Stimulated activated CD8-positive, alpha-beta memory T cell treated with anti-CD3 and anti-CD28 coated beads, Interleukin-2, amount 100 ng/mL, for 1 hour (primary cell): ENCODE data around the gene PTCRA.
"Not testable (repeated sequence)": the region's sequence is repeated elsewhere in the genome, so short reads cannot be mapped to it uniquely, and the experiment has no call there.

Experiments
- DNase-seq, 2 donors: peaks; one replicate each; pipeline ENCODE4 v3.0.0-alpha.2; 2020; ENCODE audit warnings: low read depth in 2 of 2

The PTCRA gene

DNA sequence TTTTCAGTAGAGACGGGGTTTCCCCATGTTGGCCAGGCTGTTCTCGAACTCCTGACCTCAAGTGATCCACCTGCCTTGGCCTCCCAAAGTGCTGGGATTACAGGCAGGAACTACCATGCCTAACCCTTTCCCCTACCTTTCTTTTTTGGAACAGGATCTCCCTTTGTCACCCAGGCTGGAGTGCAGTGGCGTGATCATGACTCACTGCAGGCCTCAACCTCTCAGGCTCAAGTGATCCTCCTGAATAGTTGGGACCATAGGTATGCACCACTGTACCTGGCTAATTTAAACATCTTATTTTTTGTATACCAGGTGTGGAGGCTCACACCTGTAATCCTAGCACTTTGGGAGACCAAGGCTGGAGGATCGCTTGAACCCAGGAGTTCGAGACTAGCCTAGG lies 25.5 kb downstream of the PTCRA start:
- not testable (repeated sequence) for DNase-seq

DNA sequence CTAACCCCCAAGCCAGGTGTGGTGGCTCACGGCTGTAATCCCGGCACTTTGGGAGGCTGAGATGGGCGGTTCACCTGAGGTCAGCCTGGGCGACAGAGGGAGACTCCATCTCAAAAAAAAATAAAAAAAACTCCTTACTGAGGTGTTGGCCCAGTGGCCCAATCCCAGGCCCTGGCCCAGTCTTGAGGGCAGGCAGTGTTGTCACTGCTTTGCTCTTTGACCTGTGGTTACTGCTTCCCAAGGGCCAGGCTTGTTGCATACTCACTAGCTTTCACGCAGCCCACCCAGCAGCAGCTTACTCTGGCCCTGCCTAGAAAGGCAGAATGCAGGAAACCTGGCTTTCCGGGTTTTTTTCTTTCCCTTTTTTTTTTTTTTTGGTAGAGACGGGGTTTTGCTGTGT lies 26.6 kb downstream of the PTCRA start:
- no peak for DNase-seq

DNA sequence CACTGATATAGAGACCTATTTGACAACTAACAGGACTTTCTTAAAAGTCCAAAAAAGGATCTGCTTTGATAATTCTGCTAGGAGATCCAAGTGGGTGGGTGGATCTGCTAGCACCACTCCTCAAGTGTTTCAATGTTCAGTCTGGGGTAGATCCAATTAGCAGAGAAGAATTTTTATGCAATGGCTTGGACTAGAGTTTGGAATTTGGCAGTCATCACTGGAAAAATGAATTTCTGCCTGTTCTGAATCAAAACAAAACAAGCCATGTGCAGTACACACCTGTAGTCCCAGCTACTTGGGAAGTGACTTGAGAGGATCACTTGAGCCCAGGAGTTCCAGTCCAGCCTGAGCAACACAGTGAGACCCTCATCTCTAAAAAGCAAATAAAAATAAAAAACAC lies 32.1 kb downstream of the PTCRA start:
- DNase-seq = no peak

DNA sequence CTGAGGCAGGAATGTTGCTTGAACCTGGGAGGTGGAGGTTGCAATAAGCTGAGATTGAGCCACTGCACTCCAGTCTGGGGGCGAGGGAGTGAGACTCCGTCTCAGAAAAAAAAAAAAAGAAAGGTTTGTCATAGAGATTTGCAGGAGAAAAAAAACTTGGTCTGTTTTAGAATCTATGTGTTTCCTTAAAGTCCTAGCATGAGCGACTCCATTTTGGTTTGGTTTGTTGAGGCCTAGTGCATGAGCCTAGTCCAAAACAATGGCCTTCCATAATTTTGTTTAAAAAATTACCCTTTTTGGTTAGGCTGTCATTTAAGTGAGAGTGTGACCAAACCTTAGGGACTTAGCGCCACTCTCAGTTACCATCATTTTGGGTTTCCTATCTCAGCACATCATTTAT lies 36.5 kb downstream of the PTCRA start:
- no peak for DNase-seq

DNA sequence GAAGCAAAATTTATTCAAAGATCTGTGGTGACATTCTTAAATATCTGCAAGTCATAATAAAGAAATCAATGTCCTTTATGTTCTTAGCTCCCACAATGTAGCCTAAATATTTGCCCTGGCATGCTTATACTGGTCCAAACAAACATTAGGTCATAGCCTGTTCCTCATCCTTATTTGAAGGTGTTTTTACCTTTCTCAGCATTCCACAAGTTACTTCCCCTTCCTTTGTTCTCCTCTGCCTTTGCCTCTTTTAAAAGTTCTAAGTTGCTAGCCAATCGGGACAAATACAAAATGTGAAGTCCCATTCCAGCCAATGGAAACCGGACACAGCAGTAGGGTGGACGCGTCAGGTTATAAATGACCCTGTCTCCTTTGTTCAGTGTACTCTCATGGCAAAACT lies 38.6 kb downstream of the PTCRA start:
- DNase-seq = not testable (repeated sequence)

DNA sequence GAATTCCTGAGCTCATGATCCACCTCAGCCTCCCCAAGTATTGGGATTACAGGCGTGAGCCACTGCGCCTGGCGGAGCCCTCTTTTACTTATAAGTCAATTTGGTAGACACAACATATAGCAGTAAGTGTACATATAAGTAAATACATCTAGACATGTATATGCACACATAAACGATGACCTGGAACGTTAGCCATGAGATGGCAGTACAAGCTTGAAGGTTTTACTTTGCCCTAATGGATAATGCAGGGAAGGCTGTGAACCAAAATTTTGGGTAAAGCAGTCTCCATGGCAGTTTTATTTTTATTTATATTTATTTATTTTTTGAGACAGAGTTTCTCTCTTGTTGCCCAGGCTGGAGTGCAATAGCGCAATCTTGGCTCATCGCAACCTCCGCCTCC lies 42.3 kb downstream of the PTCRA start:
- no peak for DNase-seq

DNA sequence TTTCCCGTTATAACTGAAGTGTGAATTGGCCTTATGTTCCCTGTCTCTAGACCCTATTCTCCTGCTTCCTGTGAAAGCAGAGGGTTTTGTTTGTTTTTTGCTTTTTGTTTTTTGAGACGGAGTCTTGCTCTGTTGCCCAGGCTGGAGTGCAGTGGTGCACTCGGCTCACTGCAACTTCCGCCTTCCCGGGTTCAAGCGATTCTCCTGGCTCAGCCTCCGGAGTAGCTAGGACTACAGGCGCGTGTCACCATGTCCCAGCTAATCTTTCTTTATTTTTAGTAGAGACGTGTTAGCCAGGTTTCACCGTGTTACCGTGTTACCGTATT lies 44.0 kb downstream of the PTCRA start:
- DNase-seq = no peak

DNA sequence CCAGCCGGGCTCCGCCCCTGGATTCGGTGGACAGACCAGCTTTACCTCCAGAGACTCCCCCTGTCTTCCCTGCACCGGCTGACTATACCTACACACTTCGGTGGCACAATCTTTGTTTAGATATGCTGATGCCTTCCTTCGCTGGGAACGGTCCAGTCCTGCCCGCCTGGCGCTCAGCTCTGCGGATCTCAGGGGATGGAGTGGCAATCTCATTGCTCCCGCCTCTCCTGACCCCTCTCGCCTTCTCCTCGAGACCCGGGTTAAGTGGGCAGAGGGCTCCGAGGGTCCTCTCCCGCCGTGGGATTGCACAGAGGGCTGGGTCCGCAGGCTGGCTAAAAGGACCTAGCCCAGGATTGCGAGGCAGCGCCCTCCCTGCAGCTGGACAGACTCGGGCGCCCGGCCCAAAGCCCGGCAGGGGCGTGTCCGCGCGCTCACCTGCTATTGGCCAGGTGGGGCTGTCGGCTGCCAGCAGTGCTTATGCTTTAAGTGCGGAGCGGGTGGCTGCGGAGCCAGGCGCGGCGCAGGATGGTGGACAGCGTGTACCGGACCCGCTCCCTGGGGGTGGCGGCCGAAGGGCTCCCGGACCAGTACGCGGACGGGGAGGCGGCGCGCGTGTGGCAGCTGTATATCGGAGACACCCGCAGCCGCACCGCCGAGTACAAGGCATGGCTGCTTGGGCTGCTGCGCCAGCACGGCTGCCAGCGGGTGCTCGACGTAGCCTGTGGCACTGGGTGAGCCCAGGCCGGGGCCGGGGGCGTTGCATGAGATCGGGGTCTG lies 44.6 kb downstream of the PTCRA start, which contains the start of gene GNMT:
GNMT (plus strand) TSS at position 512 of the 777 bp plus-strand sequence; CDS start at position 526, 14 bp downstream.
- DNase-seq = no peak

DNA sequence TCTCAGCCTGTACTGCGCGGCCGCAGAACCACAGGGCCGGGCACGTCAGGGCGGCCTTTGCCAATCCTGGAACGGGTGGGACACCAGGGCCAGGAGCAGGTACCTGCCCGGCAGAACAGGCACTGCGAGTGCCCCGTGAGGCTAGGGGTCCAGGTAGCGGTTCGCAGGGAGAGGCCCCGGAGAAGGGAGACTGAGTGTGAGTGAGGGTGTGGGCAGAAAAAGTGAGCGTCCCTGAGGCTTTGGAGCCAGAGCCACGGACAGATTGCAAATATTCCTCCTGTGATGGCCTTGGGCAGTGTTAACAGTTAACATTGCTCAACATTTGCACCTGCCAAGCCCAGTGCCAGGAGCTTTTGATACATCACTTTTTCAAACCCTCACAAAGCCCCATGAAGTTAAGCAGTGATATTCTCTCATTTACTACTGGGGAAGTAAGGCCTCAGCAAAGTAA lies 45.2 kb downstream of the PTCRA start:
- no peak for DNase-seq

DNA sequence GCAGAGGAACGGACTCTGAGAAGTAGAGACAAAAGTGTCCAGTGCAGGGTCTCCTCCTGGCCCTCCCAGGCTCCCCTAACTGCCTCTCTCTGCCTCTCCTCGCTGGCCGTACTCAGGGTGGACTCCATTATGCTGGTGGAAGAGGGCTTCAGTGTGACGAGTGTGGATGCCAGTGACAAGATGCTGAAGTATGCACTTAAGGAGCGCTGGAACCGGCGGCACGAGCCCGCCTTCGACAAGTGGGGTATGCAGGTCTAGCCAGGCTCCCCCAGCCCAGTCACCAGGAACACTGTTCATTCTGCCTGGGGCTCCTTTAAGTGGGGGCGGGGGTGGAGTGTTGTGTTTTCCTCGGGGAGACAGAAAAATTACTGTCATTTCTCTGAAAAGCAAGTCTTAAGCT lies 46.2 kb downstream of the PTCRA start:
- DNase-seq = no peak

DNA sequence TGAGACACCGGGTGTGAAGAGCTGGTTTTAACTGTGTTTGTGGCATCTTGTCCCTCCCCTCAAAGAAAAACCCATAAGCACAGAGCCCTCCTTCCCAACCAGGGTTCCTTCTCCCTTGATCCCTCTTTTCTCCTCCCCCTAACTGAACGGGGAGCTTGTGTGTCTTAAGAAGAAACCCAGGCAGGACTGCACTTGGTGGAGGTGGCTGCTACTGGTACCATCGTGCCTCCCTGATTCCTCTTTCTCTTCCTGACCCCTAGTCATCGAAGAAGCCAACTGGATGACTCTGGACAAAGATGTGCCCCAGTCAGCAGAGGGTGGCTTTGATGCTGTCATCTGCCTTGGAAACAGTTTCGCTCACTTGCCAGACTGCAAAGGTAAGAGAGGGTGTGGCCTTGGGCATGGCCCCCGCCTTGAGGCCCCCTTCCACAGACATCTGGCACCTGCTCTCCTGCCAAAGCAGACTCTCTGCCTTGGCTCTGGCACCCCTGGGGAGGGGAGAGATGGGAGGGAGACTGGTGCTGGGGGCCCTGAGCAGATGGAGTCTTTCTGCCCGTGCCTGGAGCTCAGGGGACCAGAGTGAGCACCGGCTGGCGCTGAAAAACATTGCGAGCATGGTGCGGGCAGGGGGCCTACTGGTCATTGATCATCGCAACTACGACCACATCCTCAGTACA lies 46.8 kb downstream of the PTCRA start:
- DNase-seq = no peak

DNA sequence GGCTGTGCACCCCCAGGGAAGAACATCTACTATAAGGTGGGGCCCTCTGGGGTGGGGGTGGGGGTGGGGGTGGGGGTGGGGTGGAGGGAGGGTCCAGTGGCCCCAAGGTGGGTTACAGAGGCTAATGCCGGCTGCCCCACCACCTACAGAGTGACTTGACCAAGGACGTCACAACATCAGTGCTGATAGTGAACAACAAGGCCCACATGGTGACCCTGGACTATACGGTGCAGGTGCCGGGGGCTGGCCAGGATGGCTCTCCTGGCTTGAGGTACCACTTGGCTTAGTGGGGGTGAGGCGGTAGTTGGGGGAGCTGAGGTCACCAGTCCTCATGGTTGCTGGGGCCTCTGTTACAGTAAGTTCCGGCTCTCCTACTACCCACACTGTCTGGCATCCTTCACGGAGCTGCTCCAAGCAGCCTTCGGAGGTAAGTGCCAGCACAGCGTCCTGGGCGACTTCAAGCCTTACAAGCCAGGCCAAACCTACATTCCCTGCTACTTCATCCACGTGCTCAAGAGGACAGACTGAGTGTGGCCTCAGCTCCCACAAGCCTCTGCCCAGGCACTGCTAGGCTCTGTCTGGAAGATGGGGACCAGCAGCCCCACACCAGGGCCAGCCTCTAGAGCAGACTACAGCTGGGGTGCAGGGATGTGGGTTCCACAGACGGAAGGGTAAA lies 47.5 kb downstream of the PTCRA start:
- DNase-seq = no peak

DNA sequence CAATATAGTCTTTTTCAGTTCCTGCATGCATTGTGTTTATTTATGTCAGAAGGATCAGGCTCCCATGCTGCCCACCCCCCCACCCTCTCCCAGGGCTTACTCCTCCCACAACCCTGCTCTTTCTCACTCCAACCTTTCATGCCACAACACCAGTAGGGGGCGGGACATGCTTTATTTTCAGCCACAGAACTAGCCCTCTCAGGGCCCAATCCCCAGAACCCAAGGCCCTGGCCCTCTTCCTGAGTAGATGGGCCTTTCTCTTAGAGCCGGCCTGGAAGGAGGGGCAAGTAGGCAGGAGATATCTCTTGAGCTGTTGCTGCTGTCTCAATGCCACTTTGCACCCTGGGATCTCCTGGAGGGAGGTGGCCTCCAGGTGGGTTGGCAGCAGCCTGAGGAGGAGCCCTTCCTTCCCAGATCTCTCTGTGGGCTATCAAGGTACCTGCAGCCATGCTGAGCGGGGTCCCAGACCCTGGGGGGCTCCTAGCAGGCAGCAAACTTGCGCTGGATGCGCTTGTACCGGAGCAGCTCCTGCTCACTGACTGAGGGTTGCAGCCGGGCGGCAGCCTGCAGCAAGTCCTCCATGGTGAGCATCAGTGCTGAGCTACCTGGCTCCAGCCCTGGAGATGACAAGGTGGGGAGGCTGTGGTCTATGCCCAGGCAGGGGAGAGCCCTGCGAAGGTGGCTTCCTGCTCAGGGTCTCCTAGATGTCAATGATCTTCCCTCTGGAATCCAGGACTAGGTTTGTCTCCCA lies 48.2 kb downstream of the PTCRA start:
- no peak for DNase-seq

DNA sequence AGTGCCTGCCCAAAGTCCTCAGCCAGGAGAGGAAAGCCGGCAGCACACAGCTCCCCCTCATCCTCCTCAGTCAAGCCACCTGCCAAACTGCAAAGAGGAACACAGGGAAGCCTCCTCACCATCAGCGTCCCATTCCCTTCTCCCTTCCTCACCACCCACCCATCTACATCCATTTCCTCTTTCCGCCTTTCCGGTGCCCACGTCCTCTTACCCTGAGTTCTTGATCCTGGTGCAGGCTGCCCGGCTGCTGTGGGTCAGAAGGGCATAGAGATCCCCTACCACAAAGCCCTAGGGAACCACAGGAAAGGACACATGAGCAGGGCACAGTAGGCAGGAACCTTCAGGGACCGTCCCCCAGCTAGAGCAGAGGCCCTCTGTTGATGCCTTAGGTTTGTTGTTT lies 50.7 kb downstream of the PTCRA start:
- DNase-seq = no peak

DNA sequence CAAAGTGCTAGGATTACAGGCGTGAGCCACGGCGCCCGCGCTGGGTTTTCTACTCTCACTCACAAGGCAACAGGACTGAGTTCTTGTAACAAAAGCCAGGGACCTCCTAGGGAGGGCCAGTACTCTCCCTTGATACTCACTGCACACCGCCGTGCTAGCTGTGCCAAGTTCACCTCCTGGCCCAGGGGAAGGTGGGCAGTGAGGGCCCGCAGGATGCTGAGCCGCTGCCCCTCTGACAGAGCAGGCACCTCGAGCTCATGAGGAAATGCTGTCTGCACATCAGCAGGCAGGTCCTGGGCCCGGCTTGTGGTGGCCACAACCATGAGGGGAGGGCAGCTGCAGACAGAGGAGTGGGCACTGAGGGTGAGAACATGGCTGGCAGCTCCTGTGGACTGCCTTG lies 51.4 kb downstream of the PTCRA start:
- DNase-seq = no peak

DNA sequence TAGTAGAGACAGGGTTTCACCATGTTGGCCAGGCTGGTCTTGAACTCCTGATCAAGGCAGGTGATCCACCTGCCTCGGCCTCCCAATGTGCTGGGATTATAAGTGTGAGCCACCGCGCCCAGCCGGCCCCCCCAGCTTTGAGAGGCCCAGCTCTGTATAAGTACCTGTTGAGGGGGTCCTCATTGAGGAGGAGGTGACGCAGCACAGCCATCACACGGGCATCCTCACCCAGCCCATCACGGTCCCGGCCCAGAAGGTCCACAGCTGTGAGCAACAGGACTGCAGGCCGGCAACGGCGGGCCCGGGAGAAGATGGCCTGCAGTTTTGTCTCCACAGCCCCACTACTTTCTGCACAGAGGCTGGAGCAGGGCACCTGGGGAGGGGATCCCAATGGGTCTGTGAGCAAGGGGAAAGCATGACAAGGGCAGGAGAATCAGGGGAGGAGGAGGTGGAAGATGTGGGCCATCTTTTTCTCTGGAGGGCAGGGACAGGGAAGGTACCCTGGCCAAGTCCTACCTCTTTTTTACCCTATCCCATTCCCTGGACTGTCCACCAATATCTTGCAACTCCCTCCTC lies 52.4 kb downstream of the PTCRA start:
- no peak for DNase-seq

DNA sequence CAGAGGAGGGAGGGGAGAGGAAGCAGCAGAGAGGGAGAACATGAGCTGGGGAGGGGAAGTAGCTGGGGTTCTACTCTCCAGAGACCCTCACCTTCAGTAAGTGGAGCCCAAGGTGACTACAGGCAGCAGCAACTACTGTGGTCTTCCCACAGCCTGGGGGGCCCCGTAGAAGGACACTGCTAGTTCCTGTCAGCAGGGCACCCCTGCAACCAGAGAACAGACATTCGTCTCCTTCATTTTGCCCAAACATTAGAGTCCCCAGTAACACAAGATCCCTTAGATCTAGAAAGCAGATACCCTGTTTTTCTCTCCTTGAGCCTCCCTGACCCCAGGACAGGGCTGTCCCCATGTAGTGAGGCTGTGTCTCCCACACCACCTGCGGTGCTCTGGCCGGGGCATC lies 52.9 kb downstream of the PTCRA start:
- no peak for DNase-seq

DNA sequence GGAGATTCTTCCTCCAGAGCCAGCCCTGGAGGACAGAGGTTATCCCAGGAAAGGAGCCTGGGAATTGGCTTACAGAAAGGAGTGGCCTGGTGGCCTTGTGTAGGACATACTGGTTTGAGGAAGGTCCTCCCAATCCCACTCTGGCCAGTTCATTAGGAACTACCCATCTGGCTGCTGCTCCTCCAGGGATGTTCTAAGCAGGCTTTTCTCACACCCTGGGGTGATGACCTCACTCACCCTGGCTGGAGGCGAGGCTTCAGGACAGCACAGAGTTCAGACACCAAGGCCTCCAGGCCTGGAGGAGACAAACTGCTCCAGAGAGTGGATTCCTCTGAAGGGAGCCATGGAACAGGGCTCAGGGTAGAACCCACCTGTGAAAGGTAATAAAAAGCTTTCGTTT lies 53.6 kb downstream of the PTCRA start:
- no peak for DNase-seq

DNA sequence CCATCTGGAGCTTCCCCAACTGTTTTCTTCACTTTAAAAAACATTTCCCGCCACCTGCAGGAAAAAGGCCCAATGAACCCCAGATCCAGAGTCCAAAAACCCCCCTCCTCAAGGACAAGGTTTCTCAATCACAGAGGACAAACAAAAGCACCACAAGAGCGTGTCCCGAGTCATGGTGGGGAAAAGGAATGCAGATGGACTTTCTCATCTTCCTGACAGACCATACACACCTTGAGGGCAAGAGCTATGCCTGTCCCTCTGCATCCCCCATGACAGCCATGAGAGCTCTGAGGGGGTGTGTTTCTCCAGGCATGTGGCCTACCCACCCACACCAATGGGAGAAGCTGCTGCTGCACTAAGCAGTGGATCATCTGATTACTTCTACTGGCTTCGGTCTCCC lies 54.1 kb downstream of the PTCRA start:
- no peak for DNase-seq

DNA sequence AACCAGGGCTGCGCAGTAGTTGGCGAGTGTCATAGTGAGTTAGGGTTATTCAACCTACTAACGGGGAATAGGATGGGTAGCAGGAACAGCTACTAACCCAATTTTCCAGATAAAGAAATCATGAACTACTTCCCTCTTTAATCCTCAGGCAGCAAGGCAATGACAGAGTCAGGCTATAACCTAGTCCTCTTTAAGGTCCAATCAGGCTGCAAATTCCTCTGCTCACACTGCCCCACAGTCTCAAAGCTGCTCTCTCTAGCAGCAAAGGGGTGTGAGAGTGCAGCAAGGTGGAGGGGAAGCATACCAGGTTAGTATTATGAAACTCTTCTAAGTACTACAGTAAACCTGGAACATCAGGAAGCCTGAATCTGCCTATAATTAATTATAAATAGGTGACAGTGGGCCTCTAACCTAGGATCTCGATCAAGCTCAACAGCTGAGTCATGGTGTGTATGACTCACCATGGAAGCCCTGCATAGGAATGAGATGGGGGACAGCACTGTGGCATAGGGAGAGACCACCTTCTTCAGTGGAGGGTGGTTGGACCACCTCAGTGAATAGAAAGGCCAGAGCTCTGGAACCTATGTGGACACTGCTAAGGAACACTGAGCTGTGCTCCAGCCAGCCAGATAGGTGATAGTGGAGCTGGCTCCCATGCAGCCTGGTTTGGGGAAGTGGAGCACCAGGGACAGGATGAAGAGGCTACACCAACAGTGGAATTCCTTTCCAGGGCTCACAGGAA lies 55.2 kb downstream of the PTCRA start:
- no peak for DNase-seq

DNA sequence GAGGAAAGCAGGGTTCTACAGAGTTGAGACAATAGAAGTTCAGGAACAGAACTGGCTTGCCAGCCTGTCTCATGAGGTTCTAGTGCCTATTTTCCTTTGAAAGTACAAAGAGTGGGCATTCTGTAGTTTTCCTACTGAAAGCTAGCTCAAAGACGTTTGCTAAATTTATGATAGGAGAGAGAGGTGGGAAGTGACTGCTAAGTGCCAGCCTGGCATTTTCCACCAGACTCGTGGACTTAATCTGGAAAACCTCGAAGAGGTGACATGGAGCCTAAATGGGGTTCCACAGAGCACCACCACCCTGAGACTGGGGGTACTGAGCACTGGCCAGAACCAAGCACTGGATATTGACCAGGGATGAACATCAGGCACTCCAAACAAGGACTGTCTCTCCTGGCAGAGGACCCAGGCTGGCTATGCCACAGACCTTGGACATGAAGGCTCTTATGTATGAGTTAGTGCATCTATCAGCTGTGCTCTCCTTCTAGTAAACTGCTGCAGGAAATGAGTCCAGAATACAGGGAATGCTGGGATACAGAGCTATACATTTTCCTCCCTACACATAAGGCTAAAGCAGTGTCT lies 56.0 kb downstream of the PTCRA start:
- DNase-seq = no peak
